Umbilical cord (tissue), 2 donors: ENCODE data around the gene CCAR1. TPM values are rescaled to one million over a fixed set of nuclear protein-coding genes. Genes with fewer than 3 reads are reported as not detected.
"Not testable (repeated sequence)": the region's sequence is repeated elsewhere in the genome, so short reads cannot be mapped to it uniquely, and the experiment has no call there.

Experiments
- DNase-seq: peaks from one replicate; pipeline ENCODE4 v3.0.0-alpha.2; 2015; ENCODE audit warnings: low spot score
- total RNA-seq: library from RNA; depleted of rRNA; stranded (reverse); fragments of >200 nt; gene quantifications from one replicate; pipeline ENCODE4 v1.2.3, GENCODE V29; 2014; ENCODE audit warnings: low replicate concordance; ENCODE audit not compliant: insufficient read depth

CCAR1 gene
- total RNA-seq, result 69.3 TPM

GRCh38 chr10:68720793-68721672 lies at the start of gene CCAR1:
Gene CCAR1, plus strand, starts transcription at chr10:68721239. Its CDS starts 1,266 bp downstream, at chr10:68722505.
- peak; percentile 100 for DNase-seq

- DNase-seq, result no peak
Measured at GRCh38 chr10:68684413-68684812, 36.6 kb upstream of the CCAR1 start.

GRCh38 chr10:68696018-68696417 lies 25.0 kb upstream of the CCAR1 start:
- no peak for DNase-seq

DNA sequence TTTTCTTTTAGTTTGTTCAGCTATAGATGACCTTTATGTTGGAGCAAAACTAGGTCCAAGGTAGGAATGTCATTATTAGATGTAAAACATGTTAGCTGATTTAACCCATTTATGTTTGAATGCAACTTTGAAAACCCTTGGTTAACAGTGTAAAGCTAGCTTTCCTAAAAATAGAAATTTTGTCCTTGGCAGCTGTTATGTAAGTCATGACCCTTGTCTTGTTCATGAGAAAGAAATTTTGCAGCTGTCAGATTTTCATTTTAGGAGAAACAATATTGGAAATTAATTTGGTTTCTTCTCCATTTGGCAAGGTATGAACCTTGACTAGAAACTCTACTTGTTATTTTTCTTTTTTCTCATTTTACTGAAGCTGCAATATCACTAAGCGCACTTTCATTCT lies 23.9 kb upstream of the CCAR1 start:
- DNase-seq, result no peak

DNA sequence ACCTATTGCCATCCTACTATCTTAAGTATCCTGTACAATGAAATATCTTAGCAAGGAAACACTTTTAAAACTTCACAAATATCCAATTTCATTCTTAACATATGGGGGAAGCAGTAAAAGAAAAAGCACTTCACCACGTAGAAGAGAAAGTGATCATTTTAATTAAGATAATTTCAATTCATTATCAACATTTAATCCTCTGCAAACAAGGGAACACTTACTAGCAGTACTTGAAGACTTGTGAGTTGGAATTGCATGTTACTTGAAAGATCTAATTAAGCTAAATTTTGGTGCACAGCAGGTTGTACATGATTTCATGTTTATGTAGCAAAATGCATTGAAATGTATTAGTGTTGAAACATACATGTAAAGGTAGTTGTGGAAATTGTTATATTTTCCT lies 20.8 kb upstream of the CCAR1 start:
- no peak for DNase-seq

DNA sequence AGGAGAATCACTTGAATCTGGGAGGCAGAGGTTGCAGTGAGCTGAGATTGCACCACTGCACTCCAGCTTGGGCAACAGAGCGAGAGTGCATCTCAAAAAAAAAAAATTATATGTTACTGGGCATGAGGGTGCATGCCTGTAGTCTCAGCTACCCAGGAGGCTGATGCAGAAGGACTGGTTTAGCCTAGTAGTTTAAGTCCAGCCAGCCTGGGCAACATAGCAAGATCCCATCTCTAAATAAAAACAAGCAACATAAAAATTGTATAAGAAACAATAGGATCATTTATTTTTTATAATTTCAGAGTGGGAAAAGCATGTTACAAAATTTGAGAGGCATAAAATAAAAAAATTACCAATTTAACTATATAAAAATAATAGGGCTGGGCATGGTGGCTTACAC lies 15.5 kb upstream of the CCAR1 start:
- no peak for DNase-seq

GRCh38 chr10:68708987-68709386 lies 12.1 kb upstream of the CCAR1 start:
- not testable (repeated sequence) for DNase-seq

- DNase-seq, result not testable (repeated sequence)
Measured at GRCh38 chr10:68713065-68713464, 8.0 kb upstream of the CCAR1 start.

DNA sequence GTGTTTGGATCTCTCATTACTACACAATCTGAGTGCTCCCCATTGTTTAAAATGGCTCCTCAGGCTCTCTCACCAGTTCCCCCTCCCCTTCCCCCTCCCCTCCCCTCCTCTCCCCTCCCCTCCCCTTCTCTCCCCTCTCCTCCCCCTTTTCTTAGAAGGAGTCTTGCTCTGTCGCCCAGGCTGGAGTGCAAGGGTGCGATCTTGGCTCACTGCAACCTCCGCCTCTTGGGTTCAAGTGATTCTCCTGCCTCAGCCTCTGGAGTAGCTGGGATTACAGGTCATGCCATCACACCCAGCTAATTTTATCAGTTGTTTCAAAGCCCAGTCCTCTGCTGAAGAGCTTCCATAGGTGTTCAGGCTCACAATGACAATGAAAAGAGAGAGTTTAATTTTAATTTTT lies 3.6 kb upstream of the CCAR1 start:
- DNase-seq, result no peak

GRCh38 chr10:68721673-68722335 lies 765 bp downstream of the CCAR1 start:
- peak; percentile 8 for DNase-seq

- DNase-seq, result no peak
Measured at GRCh38 chr10:68725016-68725415, 4.0 kb downstream of the CCAR1 start.

DNA sequence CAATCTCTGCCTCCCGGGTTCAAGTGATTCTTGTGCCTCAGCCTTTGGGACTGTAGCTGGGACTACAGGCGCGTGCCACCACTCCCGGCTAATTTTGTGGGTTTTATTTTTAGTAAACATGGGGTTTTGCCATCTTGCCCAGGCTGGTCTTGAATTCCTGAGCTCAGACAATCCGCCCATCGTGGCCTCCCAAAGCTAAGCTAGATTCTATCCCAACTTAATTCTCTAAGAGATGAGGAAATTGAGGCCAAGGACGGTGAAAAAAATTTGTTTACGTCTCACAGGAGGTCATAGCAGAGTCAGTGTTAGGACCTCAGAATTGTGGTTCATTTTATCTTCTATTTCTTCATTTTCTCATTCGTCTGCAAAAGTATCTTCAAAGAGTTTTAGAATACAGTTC lies 6.1 kb downstream of the CCAR1 start:
- DNase-seq, result no peak

- no peak for DNase-seq
Measured at GRCh38 chr10:68732651-68733050, 11.6 kb downstream of the CCAR1 start.

GRCh38 chr10:68734349-68734748 lies 13.3 kb downstream of the CCAR1 start:
- DNase-seq, result no peak

DNA sequence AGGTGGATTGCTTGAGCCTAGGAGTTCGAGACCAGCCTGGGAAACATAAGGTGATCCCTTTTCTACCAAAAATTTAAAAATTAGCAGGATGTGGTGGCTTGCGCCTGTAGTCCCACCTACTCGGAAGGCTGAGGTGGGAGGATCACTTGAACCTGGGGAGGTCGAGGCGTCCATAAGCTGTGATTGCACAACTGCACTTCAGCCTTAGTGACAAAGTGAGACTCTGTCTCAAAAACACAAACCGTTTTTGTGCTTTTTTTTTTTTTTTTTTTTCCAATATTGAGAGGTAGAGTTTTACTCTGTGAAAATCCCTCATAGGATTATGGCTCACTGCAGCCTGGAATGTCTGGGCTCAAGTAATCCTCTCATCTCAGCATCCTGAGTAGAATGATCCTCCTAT lies 14.1 kb downstream of the CCAR1 start:
- DNase-seq, result no peak

- DNase-seq, result not testable (repeated sequence)
Measured at GRCh38 chr10:68735739-68736138, 14.7 kb downstream of the CCAR1 start.

GRCh38 chr10:68740676-68741075 lies 19.6 kb downstream of the CCAR1 start:
- not testable (repeated sequence) for DNase-seq

DNA sequence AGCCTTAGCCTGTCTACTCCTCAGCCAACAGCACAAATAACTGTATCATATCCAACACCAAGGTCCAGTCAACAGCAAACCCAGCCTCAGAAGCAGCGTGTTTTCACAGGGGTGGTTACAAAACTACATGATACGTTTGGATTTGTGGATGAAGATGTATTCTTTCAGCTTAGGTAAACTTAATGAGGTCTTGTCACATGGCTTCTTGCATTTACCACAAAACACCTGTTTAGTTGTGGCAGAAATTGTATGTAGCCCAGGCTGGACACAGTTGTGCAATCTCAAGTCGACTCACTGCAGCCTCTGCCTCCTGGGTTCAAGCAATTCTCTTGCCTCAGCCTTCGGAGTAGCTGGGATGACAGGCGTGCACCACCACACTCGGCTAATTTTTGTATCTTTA lies 21.4 kb downstream of the CCAR1 start:
- DNase-seq, result no peak

DNA sequence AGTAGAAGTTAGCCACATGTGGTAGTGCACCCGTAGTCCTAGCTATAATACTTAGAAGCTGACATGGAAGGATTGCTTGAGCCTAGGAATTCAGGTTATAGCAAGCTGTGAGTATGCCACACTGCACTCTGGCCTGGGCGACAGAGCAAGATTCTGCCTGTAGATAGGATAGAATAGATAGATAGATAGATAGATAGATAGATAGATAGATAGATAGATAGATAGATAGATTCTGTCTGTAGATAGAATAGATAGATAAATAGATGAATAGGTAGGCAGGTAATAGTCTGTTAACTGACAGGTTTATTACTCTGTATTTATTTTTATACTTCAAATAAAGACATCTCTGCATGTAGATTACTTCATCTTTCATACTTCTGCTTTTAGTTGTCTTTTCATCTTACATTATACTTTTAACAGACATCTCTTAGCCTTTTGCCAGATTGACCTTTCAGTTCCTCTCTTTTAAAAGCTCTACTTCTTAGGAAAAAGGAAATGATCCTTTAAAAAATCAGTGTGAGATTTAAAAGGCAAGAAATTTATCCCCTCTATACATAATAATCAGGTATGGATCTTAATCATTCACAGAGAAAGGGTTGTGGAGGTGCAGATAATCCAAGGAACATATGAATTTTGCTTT lies 31.8 kb downstream of the CCAR1 start:
- no peak for DNase-seq

DNA sequence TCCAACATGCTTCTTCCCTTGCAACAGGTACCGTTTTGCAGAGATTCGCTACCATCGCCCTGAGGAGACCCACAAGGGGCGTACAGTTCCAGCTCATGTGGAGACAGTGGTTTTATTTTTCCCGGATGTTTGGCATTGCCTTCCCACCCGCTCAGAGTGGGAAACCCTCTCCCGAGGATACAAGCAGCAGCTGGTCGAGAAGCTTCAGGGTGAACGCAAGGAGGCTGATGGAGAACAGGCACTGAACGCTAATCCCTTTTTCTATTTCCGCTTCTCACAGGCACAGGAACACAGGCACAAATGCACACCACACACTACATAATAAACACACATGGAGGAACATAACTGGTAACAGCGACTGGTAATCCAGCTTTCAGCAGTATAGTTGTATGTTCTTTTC lies 35.2 kb downstream of the CCAR1 start:
- DNase-seq, result peak; percentile 1

- no peak for DNase-seq
Measured at GRCh38 chr10:68756766-68757165, 35.7 kb downstream of the CCAR1 start.

DNA sequence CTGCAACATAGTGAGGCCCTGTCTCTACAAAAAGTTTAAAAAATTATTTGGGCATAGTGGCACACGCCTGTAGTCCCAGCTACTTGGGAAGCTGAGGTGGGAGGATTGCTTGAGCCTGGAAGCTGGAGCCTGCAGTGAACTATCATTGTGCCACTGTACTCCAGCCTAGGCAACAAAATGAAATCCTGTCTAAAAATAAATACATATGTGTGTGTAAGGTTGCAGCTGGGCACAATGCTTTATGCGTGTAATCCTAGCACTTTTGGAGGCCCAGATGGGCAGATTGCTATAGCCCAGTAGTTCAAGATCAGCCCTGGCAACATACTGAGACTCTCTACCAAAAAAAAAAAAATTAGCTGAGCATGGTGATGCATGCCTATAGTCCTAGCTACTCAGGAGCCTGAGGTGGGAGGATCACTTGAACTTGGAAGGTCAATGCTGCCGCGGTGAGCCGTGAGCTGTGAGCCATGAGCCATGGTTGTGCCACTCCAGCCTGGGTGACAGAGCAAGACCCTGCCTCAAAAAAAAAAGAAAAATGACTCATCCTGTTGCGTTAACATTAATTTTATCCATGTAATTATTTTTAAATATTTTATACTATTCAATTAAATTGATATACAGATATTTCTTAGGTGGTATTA lies 38.3 kb downstream of the CCAR1 start:
- no peak for DNase-seq
